Measurements from ENCODE around the gene SUCLG2. TPM values are rescaled to one million over a fixed set of nuclear protein-coding genes. Genes with fewer than 3 reads are reported as not detected.

Gene SUCLG2
- total RNA-seq, 5 donors from 2014 or later (not counting 1 experiment from before 2014, with no cell fraction given) = 45.6 to 65.9 (median 49.5) TPM

DNA sequence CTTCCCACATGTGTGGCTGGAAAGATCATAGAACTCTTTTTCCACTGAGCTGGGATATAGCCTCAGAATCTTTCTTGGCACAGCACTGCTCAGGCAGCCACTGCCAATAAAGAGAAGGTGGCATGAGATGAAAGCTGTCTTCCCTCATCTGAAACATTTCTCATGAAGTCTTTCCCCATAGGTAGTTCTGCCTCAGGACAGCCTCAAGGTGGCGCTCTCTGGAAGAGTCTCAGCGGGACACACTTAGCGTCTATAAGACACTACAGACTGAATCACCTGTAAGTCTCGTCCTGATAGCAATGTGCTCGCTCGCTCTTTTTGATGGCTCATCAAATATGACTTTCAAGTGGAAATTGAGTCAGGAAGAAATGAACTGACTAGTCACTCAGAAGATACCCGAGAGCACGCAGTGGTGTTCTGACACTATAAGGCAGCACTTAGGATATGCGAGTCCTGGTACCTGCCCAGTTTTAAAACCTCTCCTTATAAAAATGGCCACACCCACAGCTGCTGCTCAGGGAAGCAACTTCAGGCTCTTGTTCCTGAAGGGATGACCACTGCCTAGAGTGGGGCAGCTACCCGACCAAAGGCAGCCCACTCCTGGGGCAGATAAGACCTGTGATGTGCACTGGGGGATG, 269.5 kb downstream of the SUCLG2 start:
- peaks cover 5 to 13% (median 6%) of the 10 kb centered on the region in 3 donors for H3K4me1 Mint-ChIP-seq
- Histone ChIP-seq H3K27ac (ENCODE audit: low read length) (no peak overlapping the region), H3K4me3 (ENCODE audit: control insufficient read depth in 1 of 2, extremely low read depth in 1 of 2, low read length in 1 of 2) (no peak overlapping the region), H3K27me3 (replicated peaks in 1 of 2; ENCODE audit: control insufficient read depth in 2 of 2, extremely low read depth in 1 of 2, insufficient read depth in 2 of 2, low read length in 1 of 2) (no peaks in the 10 kb centered on the region), H3K9me3 (no peaks in the 10 kb centered on the region), H3K4me1 (ENCODE audit: control insufficient read depth in 1 of 2, extremely low read depth in 1 of 2, insufficient read depth in 2 of 2, low read length in 2 of 2) (peaks cover 0 to 2% of the 10 kb centered on the region in 2 experiments), H3K36me3 (ENCODE audit: control insufficient read depth in 2 of 2, extremely low read depth in 1 of 2, insufficient read depth in 1 of 2, low read length in 1 of 2) (peaks cover under 1 to 14% of the 10 kb centered on the region in 2 donors)
- H3K27ac Mint-ChIP-seq = peak overlapping the region in 1 of 2 donors; percentile 64
- peaks cover 36% of the 10 kb centered on the region for H3K36me3 Mint-ChIP-seq
- CTCF ChIA-PET = interaction anchor here (0.5 to 2.8 kb wide), 6 partner anchors 10 to 1978 kb away, joined by 3 to 22 read pairs (median 6); no protein-coding TSS in a partner anchor
- POLR2A ChIA-PET = no interaction called here
- no peak overlapping the region for H3K4me3 Mint-ChIP-seq
- H3K27me3 Mint-ChIP-seq = no peaks in the 10 kb centered on the region
- no peaks in the 10 kb centered on the region for H3K9me3 Mint-ChIP-seq
- peak in 31 of 35 experiments; percentile 2 to 54 (median 25) for DNase-seq
- peak in 1 of 4 experiments; percentile 49 for ATAC-seq (replicated peaks in 1 of 4)
- 98% methylated on average over 9 of the region's 10 CpGs for WGBS (ENCODE audit: insufficient coverage)

DNA sequence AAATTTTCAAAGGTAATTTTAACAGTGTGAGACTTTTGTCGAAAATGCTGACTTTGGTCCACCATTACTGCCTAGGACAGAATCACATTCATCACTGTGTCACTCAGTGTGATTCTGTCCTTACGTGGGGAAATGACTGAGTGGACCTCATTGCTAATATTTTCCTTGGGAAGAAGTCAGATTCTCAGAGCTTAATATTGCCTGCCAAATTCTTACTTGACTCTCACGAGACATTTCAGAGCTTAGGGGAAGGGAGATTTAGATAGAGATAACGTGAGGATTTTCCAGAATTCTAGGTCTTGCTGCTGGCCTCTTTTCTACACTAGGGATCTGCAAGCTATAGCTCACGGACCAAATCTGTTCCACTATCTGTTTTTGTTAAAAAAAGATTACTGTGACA, 270.4 kb downstream of the SUCLG2 start:
- peaks cover 5 to 19% (median 5%) of the 10 kb centered on the region in 3 donors for H3K4me1 Mint-ChIP-seq
- Histone ChIP-seq H3K27me3 (replicated peaks in 1 of 2; ENCODE audit: control insufficient read depth in 2 of 2, extremely low read depth in 1 of 2, insufficient read depth in 2 of 2, low read length in 1 of 2) (no peaks in the 10 kb centered on the region), H3K9me3 (no peaks in the 10 kb centered on the region), H3K4me1 (ENCODE audit: control insufficient read depth in 1 of 2, extremely low read depth in 1 of 2, insufficient read depth in 2 of 2, low read length in 2 of 2) (peaks cover 0 to 2% of the 10 kb centered on the region in 2 experiments), H3K36me3 (ENCODE audit: control insufficient read depth in 2 of 2, extremely low read depth in 1 of 2, insufficient read depth in 1 of 2, low read length in 1 of 2) (peaks cover 4 to 10% of the 10 kb centered on the region in 2 donors), H3K27ac (ENCODE audit: low read length) (no peak overlapping the region), H3K4me3 (ENCODE audit: control insufficient read depth in 1 of 2, extremely low read depth in 1 of 2, low read length in 1 of 2) (no peak overlapping the region)
- DNase-seq = no peak
- H3K36me3 Mint-ChIP-seq = peaks cover 36% of the 10 kb centered on the region
- H3K4me3 Mint-ChIP-seq = no peak overlapping the region
- peak overlapping the region in 1 of 2 donors; percentile 64 for H3K27ac Mint-ChIP-seq
- POLR2A ChIA-PET = no interaction called here
- WGBS (ENCODE audit: insufficient coverage) = 100% methylated on average over 2 of the region's 5 CpGs
- H3K27me3 Mint-ChIP-seq = no peaks in the 10 kb centered on the region
- CTCF ChIA-PET = interaction anchor here (0.5 to 2.8 kb wide), 3 partner anchors 406 to 599 kb away, joined by 3 to 22 read pairs (median 14); no protein-coding TSS in a partner anchor
- no peak for ATAC-seq (replicated peaks in 1 of 4)
- no peaks in the 10 kb centered on the region for H3K9me3 Mint-ChIP-seq

DNA sequence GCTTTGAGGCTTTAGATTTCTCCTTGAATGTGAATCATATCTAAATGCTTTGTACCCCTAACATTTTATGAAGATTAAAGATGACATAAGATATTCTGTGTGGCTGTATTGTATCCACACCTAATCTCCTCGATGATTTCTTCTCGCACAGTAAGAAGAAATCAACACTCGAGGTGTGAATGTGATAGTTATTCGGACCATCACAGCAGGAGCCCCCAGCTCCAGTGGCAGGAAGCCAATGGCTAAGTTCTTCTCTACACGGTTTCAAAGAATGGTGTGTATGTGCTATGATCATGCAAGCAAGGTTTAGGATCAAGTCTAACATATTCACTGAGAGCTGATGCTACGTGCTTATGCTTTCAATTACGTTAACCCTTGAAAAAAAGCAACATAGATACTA, 271.0 kb downstream of the SUCLG2 start:
- Histone ChIP-seq H3K4me1 (ENCODE audit: control insufficient read depth in 1 of 2, extremely low read depth in 1 of 2, insufficient read depth in 2 of 2, low read length in 2 of 2) (peaks cover 0 to 2% of the 10 kb centered on the region in 2 experiments), H3K27me3 (replicated peaks in 1 of 2; ENCODE audit: control insufficient read depth in 2 of 2, extremely low read depth in 1 of 2, insufficient read depth in 2 of 2, low read length in 1 of 2) (no peaks in the 10 kb centered on the region), H3K27ac (ENCODE audit: low read length) (no peak overlapping the region), H3K36me3 (ENCODE audit: control insufficient read depth in 2 of 2, extremely low read depth in 1 of 2, insufficient read depth in 1 of 2, low read length in 1 of 2) (peaks cover 4 to 10% of the 10 kb centered on the region in 2 donors), H3K9me3 (no peaks in the 10 kb centered on the region), H3K4me3 (ENCODE audit: control insufficient read depth in 1 of 2, extremely low read depth in 1 of 2, low read length in 1 of 2) (no peak overlapping the region)
- Mint-ChIP-seq H3K4me1 (peaks cover 0 to 13% (median 5%) of the 10 kb centered on the region in 3 donors), H3K27ac (peak overlapping the region in 1 of 2 donors; percentile 44), H3K9me3 (no peaks in the 10 kb centered on the region), H3K4me3 (no peak overlapping the region), H3K27me3 (no peaks in the 10 kb centered on the region), H3K36me3 (peaks cover 34% of the 10 kb centered on the region)
- ATAC-seq (replicated peaks in 1 of 4) = no peak
- 94% methylated on average over 4 of the region's 7 CpGs for WGBS (ENCODE audit: insufficient coverage)
- ChIA-PET CTCF (interaction anchor here (0.6 to 2.8 kb wide), 5 partner anchors 10 to 1491 kb away, joined by 3 to 22 read pairs (median 5); no protein-coding TSS in a partner anchor), POLR2A (no interaction called here)
- DNase-seq = no peak

DNA sequence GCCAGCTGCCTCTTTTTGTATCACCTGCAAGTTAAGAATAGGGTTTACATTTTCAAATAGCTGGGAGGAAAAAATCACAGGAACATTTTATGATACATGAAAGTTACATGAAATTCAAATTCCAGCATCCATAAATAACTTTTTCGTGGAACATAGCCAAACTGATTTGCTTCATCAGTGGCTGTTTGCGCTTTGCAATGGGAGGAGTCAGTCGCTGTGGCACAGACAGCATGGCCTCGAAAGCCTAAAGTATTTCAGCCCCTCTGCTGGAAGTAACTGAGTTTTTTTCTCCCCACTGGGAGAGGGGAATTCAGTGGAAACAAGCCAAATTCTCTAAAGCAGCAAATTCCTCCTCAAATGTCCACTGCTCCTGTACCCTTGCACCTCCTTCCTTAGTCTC, 271.9 kb downstream of the SUCLG2 start:
- no peaks in the 10 kb centered on the region for H3K9me3 ChIP-seq
- H3K4me3 ChIP-seq (ENCODE audit: control insufficient read depth in 1 of 2, extremely low read depth in 1 of 2, low read length in 1 of 2) = no peak overlapping the region
- Mint-ChIP-seq H3K36me3 (peaks cover 36% of the 10 kb centered on the region), H3K4me3 (no peak overlapping the region), H3K27me3 (no peaks in the 10 kb centered on the region), H3K4me1 (peaks cover 0 to 19% (median 10%) of the 10 kb centered on the region in 3 donors), H3K9me3 (no peaks in the 10 kb centered on the region), H3K27ac (peak overlapping the region in 1 of 2 donors; percentile 55)
- peaks cover 4 to 6% of the 10 kb centered on the region in 2 donors for H3K36me3 ChIP-seq (ENCODE audit: control insufficient read depth in 2 of 2, extremely low read depth in 1 of 2, insufficient read depth in 1 of 2, low read length in 1 of 2)
- no peaks in the 10 kb centered on the region for H3K27me3 ChIP-seq (replicated peaks in 1 of 2; ENCODE audit: control insufficient read depth in 2 of 2, extremely low read depth in 1 of 2, insufficient read depth in 2 of 2, low read length in 1 of 2)
- no peak for DNase-seq
- CTCF ChIA-PET = interaction anchor here (0.6 to 2.8 kb wide), 8 partner anchors 9 to 1494 kb away, joined by 3 to 22 read pairs (median 4); no protein-coding TSS in a partner anchor
- POLR2A ChIA-PET = no interaction called here
- H3K27ac ChIP-seq (ENCODE audit: low read length) = no peak overlapping the region
- 94% methylated on average over 2 of the region's 4 CpGs for WGBS (ENCODE audit: insufficient coverage)
- no peak for ATAC-seq (replicated peaks in 1 of 4)
- peaks cover 0 to 2% of the 10 kb centered on the region in 2 experiments for H3K4me1 ChIP-seq (ENCODE audit: control insufficient read depth in 1 of 2, extremely low read depth in 1 of 2, insufficient read depth in 2 of 2, low read length in 2 of 2)

DNA sequence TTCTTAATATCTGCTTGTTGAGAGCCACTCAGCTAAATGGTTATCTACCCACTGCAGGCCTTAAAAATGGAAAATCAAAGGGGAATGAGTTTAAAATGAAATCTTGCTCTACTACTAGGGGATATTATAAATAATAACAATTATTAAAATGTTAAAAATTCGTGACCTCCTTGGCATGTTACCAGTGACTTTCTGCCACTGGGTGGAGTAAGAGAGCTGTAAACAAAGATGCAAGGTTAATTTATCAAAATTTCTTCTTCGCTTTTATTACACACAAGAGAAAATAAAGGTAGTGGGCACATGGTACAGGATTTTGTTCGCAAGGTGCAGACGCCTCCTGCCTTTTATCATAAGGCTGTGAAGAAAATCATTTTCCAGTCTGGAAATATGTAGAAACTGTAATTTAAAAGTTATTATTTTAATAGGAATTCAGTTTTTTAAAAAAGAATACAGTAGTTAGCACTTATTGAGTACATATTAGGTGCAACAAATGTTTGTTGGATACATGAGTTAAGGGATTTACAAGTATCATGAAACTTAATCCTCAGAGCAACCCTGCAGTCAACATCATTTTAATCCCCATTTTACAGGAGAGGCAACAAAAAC, 272.6 kb downstream of the SUCLG2 start:
- Histone ChIP-seq H3K4me1 (ENCODE audit: control insufficient read depth in 1 of 2, extremely low read depth in 1 of 2, insufficient read depth in 2 of 2, low read length in 2 of 2) (peaks cover 0 to 2% of the 10 kb centered on the region in 2 experiments), H3K9me3 (no peaks in the 10 kb centered on the region), H3K27me3 (replicated peaks in 1 of 2; ENCODE audit: control insufficient read depth in 2 of 2, extremely low read depth in 1 of 2, insufficient read depth in 2 of 2, low read length in 1 of 2) (no peaks in the 10 kb centered on the region), H3K36me3 (ENCODE audit: control insufficient read depth in 2 of 2, extremely low read depth in 1 of 2, insufficient read depth in 1 of 2, low read length in 1 of 2) (peaks cover 4 to 10% of the 10 kb centered on the region in 2 donors), H3K27ac (ENCODE audit: low read length) (no peak overlapping the region), H3K4me3 (ENCODE audit: control insufficient read depth in 1 of 2, extremely low read depth in 1 of 2, low read length in 1 of 2) (no peak overlapping the region)
- H3K9me3 Mint-ChIP-seq = no peaks in the 10 kb centered on the region
- no CpG with 5 or more reads among the region's 4 CpGs for WGBS (ENCODE audit: insufficient coverage)
- peaks cover 40% of the 10 kb centered on the region for H3K36me3 Mint-ChIP-seq
- POLR2A ChIA-PET = interaction anchor here in 1 of 2 donors (0.6 kb wide), 1 partner anchor 212 kb away, joined by 3 read pairs; no protein-coding TSS in a partner anchor
- peak in 10 of 35 experiments; percentile 1 to 54 (median 10) for DNase-seq
- H3K27me3 Mint-ChIP-seq = no peaks in the 10 kb centered on the region
- peaks cover 0 to 14% (median 10%) of the 10 kb centered on the region in 3 donors for H3K4me1 Mint-ChIP-seq
- H3K27ac Mint-ChIP-seq = no peak overlapping the region
- CTCF ChIA-PET = interaction anchor here (0.6 to 1.7 kb wide), 10 partner anchors 169 to 1495 kb away, joined by 3 to 9 read pairs (median 4); no protein-coding TSS in a partner anchor
- no peak overlapping the region for H3K4me3 Mint-ChIP-seq
- ATAC-seq (replicated peaks in 1 of 4) = no peak

DNA sequence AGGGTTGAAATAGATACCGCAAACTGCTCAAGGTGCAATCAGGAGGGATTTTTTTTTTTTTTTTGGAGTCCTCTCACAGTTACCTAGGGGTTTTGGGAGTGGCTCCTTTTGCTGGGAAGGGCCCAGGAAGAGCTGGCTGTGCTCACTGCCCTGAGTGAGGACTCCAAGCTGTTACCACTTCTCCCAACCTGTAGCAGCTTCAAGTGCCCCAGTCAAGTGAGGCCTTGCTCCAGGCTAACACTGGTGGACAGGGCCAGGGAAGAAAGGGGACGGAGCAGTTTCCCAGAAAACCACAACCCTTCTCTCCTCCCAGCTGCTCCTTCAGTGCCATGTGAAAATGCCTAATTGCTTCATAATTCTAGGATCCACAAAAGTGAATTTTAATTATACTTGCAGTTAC, 274.3 kb downstream of the SUCLG2 start:
- no peak overlapping the region for H3K4me3 ChIP-seq (ENCODE audit: control insufficient read depth in 1 of 2, extremely low read depth in 1 of 2, low read length in 1 of 2)
- peaks cover 4 to 20% of the 10 kb centered on the region in 2 donors for H3K36me3 ChIP-seq (ENCODE audit: control insufficient read depth in 2 of 2, extremely low read depth in 1 of 2, insufficient read depth in 1 of 2, low read length in 1 of 2)
- H3K9me3 Mint-ChIP-seq = no peaks in the 10 kb centered on the region
- no peaks in the 10 kb centered on the region for H3K9me3 ChIP-seq
- H3K4me1 ChIP-seq (ENCODE audit: control insufficient read depth in 1 of 2, extremely low read depth in 1 of 2, insufficient read depth in 2 of 2, low read length in 2 of 2) = peaks cover 0 to 2% of the 10 kb centered on the region in 2 experiments
- CTCF ChIA-PET = interaction anchor here (0.6 to 1.7 kb wide), 8 partner anchors 31 to 1822 kb away, joined by 3 to 8 read pairs (median 3); no protein-coding TSS in a partner anchor
- no peak overlapping the region for H3K27ac ChIP-seq (ENCODE audit: low read length)
- POLR2A ChIA-PET = interaction anchor here in 1 of 2 donors (0.7 kb wide), 1 partner anchor 102 kb away, joined by 6 read pairs; no protein-coding TSS in a partner anchor
- H3K27ac Mint-ChIP-seq = no peak overlapping the region
- no peaks in the 10 kb centered on the region for H3K27me3 Mint-ChIP-seq
- H3K27me3 ChIP-seq (replicated peaks in 1 of 2; ENCODE audit: control insufficient read depth in 2 of 2, extremely low read depth in 1 of 2, insufficient read depth in 2 of 2, low read length in 1 of 2) = no peaks in the 10 kb centered on the region
- peaks cover 0 to 13% (median 8%) of the 10 kb centered on the region in 3 donors for H3K4me1 Mint-ChIP-seq
- ATAC-seq (replicated peaks in 1 of 4) (no peak), DNase-seq (no peak)
- peaks cover 48% of the 10 kb centered on the region for H3K36me3 Mint-ChIP-seq
- H3K4me3 Mint-ChIP-seq = no peak overlapping the region
- WGBS (ENCODE audit: insufficient coverage) = no CpG with 5 or more reads among the region's 2 CpGs
